ENCODE data around the gene RNGTT. TPM values are rescaled to one million over a fixed set of nuclear protein-coding genes. Genes with fewer than 3 reads are reported as not detected.

Gene RNGTT
- total and polyA plus RNA-seq, 2 experiments from 2014 or later: 9.2 to 21.5 TPM

- in situ Hi-C loops (cut with MboI): loop anchor here (25.0 kb wide), 1 partner anchor 365 kb away; the partner anchor contains the start of gene UBE2J1
- Histone ChIP-seq H2AFZ (no peak overlapping the region), H3K9me2 (ENCODE audit: insufficient read depth) (no peaks in the 10 kb centered on the region), H3K36me3 (ENCODE audit: low read depth) (no peaks in the 10 kb centered on the region), H3K4me2 (ENCODE audit: unreplicated experiment) (no peak overlapping the region), H3K9me3 (ENCODE audit: low read depth) (no peaks in the 10 kb centered on the region), H4K20me1 (ENCODE audit: insufficient read depth) (no peaks in the 10 kb centered on the region), H3K27me3 (replicated peaks; ENCODE audit: insufficient read depth) (no peaks in the 10 kb centered on the region), H3K4me3 (no peak overlapping the region), H3K9ac (no peak overlapping the region), H3K27ac (no peak overlapping the region), H3K4me1 (ENCODE audit: insufficient read depth) (peaks cover 6% of the 10 kb centered on the region; the same call in 1 of the 2 replicates), H3F3A (ENCODE audit: insufficient read depth) (no peaks in the 10 kb centered on the region), H3K79me2 (ENCODE audit: insufficient read depth) (no peaks in the 10 kb centered on the region)
- TF ChIP-seq EZH2phosphoT487 (IDR thresholded peaks at IDR 0.05; ENCODE audit: insufficient read depth, low read depth): no peak
- no peak for TF ChIP-seq EZH2 (IDR thresholded peaks at IDR 0.05; ENCODE audit: insufficient read depth, poor library complexity, severe bottlenecking)
- 99% methylated on average over 4 of the region's 4 CpGs for WGBS, 2 experiments (ENCODE audit: low coverage in 1 of 2, low lambda C conversion rate in 2 of 2, missing lambda C conversion rate in 2 of 2)
- no peak for DNase-seq
These were observed 33.9 kb upstream of the RNGTT start for GRCh38 chr6:88997327-88997726.

GRCh38 chr6:88992741-88993552, 29.5 kb upstream of the RNGTT start:
- peak overlapping the region; percentile 16; the same call in 1 of the 2 replicates for H2AFZ ChIP-seq
- no peak overlapping the region for H3K27ac ChIP-seq
- H3K9me2 ChIP-seq (ENCODE audit: insufficient read depth): no peaks in the 10 kb centered on the region
- DNase-seq: peak; percentile 32
- H3K4me2 ChIP-seq (ENCODE audit: unreplicated experiment): no peak overlapping the region
- peaks cover 6% of the 10 kb centered on the region; the same call in 1 of the 2 replicates for H3K4me1 ChIP-seq (ENCODE audit: insufficient read depth)
- no peaks in the 10 kb centered on the region for H3F3A ChIP-seq (ENCODE audit: insufficient read depth)
- H4K20me1 ChIP-seq (ENCODE audit: insufficient read depth): no peaks in the 10 kb centered on the region
- no peak for TF ChIP-seq EZH2 (IDR thresholded peaks at IDR 0.05; ENCODE audit: insufficient read depth, poor library complexity, severe bottlenecking)
- no peak for TF ChIP-seq EZH2phosphoT487 (IDR thresholded peaks at IDR 0.05; ENCODE audit: insufficient read depth, low read depth)
- no peaks in the 10 kb centered on the region for H3K27me3 ChIP-seq (replicated peaks; ENCODE audit: insufficient read depth)
- H3K9ac ChIP-seq: no peak overlapping the region
- H3K9me3 ChIP-seq (ENCODE audit: low read depth): no peaks in the 10 kb centered on the region
- no peaks in the 10 kb centered on the region for H3K36me3 ChIP-seq (ENCODE audit: low read depth)
- no peak overlapping the region for H3K4me3 ChIP-seq
- in situ Hi-C loops (cut with MboI): loop anchor here (25.0 kb wide), 1 partner anchor 369 kb away; the partner anchor contains the start of gene UBE2J1
- WGBS, 2 experiments (ENCODE audit: low coverage in 1 of 2, low lambda C conversion rate in 2 of 2, missing lambda C conversion rate in 2 of 2): 92 to 100% methylated on average over 1 of the region's 1 CpG
- H3K79me2 ChIP-seq (ENCODE audit: insufficient read depth): no peaks in the 10 kb centered on the region

- WGBS, 2 experiments (ENCODE audit: low coverage in 1 of 2, low lambda C conversion rate in 2 of 2, missing lambda C conversion rate in 2 of 2): 90 to 100% methylated on average over 1 of the region's 1 CpG
- Histone ChIP-seq H3F3A (ENCODE audit: insufficient read depth) (no peaks in the 10 kb centered on the region), H3K27ac (no peak overlapping the region), H3K9me3 (ENCODE audit: low read depth) (no peaks in the 10 kb centered on the region), H3K36me3 (ENCODE audit: low read depth) (no peaks in the 10 kb centered on the region), H3K79me2 (ENCODE audit: insufficient read depth) (no peaks in the 10 kb centered on the region), H4K20me1 (ENCODE audit: insufficient read depth) (no peaks in the 10 kb centered on the region), H3K4me3 (no peak overlapping the region), H3K4me2 (ENCODE audit: unreplicated experiment) (no peak overlapping the region), H2AFZ (no peak overlapping the region), H3K9me2 (ENCODE audit: insufficient read depth) (no peaks in the 10 kb centered on the region), H3K27me3 (replicated peaks; ENCODE audit: insufficient read depth) (no peaks in the 10 kb centered on the region), H3K4me1 (ENCODE audit: insufficient read depth) (peaks cover 6% of the 10 kb centered on the region; the same call in 1 of the 2 replicates), H3K9ac (no peak overlapping the region)
- in situ Hi-C loops (cut with MboI): loop anchor here (10.0 to 25.0 kb wide), 2 partner anchors 256 to 373 kb away; partner anchors contain the start of gene UBE2J1
- no peak for DNase-seq
- TF ChIP-seq EZH2 (IDR thresholded peaks at IDR 0.05; ENCODE audit: insufficient read depth, poor library complexity, severe bottlenecking): no peak
- no peak for TF ChIP-seq EZH2phosphoT487 (IDR thresholded peaks at IDR 0.05; ENCODE audit: insufficient read depth, low read depth)
These were observed 25.8 kb upstream of the RNGTT start for GRCh38 chr6:88989215-88989614.

- in situ Hi-C loops (cut with MboI): loop anchor here (10.0 to 25.0 kb wide), 2 partner anchors 257 to 374 kb away; partner anchors contain the start of gene UBE2J1
- no peak overlapping the region for H3K9ac ChIP-seq
- no peak for DNase-seq
- no peak overlapping the region for H3K4me3 ChIP-seq
- no peak overlapping the region for H2AFZ ChIP-seq
- no peak overlapping the region for H3K27ac ChIP-seq
- no peaks in the 10 kb centered on the region for H3K79me2 ChIP-seq (ENCODE audit: insufficient read depth)
- TF ChIP-seq EZH2 (IDR thresholded peaks at IDR 0.05; ENCODE audit: insufficient read depth, poor library complexity, severe bottlenecking) (no peak), EZH2phosphoT487 (IDR thresholded peaks at IDR 0.05; ENCODE audit: insufficient read depth, low read depth) (no peak)
- H3K9me3 ChIP-seq (ENCODE audit: low read depth): no peaks in the 10 kb centered on the region
- no peaks in the 10 kb centered on the region for H3F3A ChIP-seq (ENCODE audit: insufficient read depth)
- no peaks in the 10 kb centered on the region for H4K20me1 ChIP-seq (ENCODE audit: insufficient read depth)
- H3K27me3 ChIP-seq (replicated peaks; ENCODE audit: insufficient read depth): no peaks in the 10 kb centered on the region
- no peaks in the 10 kb centered on the region for H3K9me2 ChIP-seq (ENCODE audit: insufficient read depth)
- 32 to 35% methylated on average over 2 of the region's 2 CpGs for whole genome bisulfite sequencing, 2 experiments (ENCODE audit: low coverage in 1 of 2, low lambda C conversion rate in 2 of 2, missing lambda C conversion rate in 2 of 2)
- H3K36me3 ChIP-seq (ENCODE audit: low read depth): no peaks in the 10 kb centered on the region
- peaks cover under 1% of the 10 kb centered on the region for H3K4me1 ChIP-seq (ENCODE audit: insufficient read depth)
- H3K4me2 ChIP-seq (ENCODE audit: unreplicated experiment): no peak overlapping the region
These were observed 24.5 kb upstream of the RNGTT start for GRCh38 chr6:88987922-88988321.
